ENCODE data around the gene IL13RA1. TPM values are rescaled to one million over a fixed set of nuclear protein-coding genes. Genes with fewer than 3 reads are reported as not detected.
"Not testable (repeated sequence)": the region's sequence is repeated elsewhere in the genome, so short reads cannot be mapped to it uniquely, and the experiment has no call there.

Gene IL13RA1
- total RNA-seq, 1 experiment from 2014 or later = 33.2 TPM

- DNase-seq = no peak
- Mint-ChIP-seq H3K27ac (ENCODE audit: unreplicated experiment) (no peak overlapping the region), H3K9me3 (ENCODE audit: unreplicated experiment) (no peaks in the 10 kb centered on the region), H3K4me3 (ENCODE audit: unreplicated experiment) (no peak overlapping the region), H3K36me3 (ENCODE audit: insufficient read depth, unreplicated experiment) (no peaks in the 10 kb centered on the region), H3K27me3 (ENCODE audit: insufficient read depth, unreplicated experiment) (no peaks in the 10 kb centered on the region), H3K4me1 (ENCODE audit: low read depth, unreplicated experiment) (peaks cover 14% of the 10 kb centered on the region)
- POLR2A ChIA-PET = interaction anchor here (0.6 kb wide), 1 partner anchor 93 kb away, joined by 6 read pairs; no protein-coding TSS in a partner anchor
- intact Hi-C loops (cut with micrococcal nuclease; ENCODE audit: unreplicated experiment) = no loop called here
- CTCF ChIA-PET = no interaction called here
- no peak for TF ChIP-seq CTCF (IDR thresholded peaks at IDR 0.05; ENCODE audit: insufficient read depth in 1 of 2, low read depth in 1 of 2, low read length in 1 of 2, severe bottlenecking in 1 of 2, unreplicated experiment in 1 of 2)
- Histone ChIP-seq H3K27me3 (replicated peaks; ENCODE audit: control insufficient read depth, insufficient read depth, low read length) (no peaks in the 10 kb centered on the region), H3K36me3 (ENCODE audit: control insufficient read depth, insufficient read depth, low read length) (no peaks in the 10 kb centered on the region), H3K9me3 (no peaks in the 10 kb centered on the region), H3K4me3 (ENCODE audit: low read depth, low read length) (no peak overlapping the region), H3K4me1 (peaks cover 8% of the 10 kb centered on the region)
- no TSS peak for BruUV-seq (replicated peaks)
These were observed 3.3 kb downstream of the IL13RA1 start for GRCh38 chrX:118730500-118731247.

- H3K36me3 Mint-ChIP-seq (ENCODE audit: insufficient read depth, unreplicated experiment); intact Hi-C loops (cut with micrococcal nuclease; ENCODE audit: unreplicated experiment); DNase-seq; BruUV-seq (replicated peaks); CTCF ChIA-PET; H3K9me3 ChIP-seq; H3K9me3 Mint-ChIP-seq (ENCODE audit: unreplicated experiment); H3K4me3 ChIP-seq (ENCODE audit: low read depth, low read length); H3K27me3 ChIP-seq (replicated peaks; ENCODE audit: control insufficient read depth, insufficient read depth, low read length); H3K27ac Mint-ChIP-seq (ENCODE audit: unreplicated experiment); H3K4me3 Mint-ChIP-seq (ENCODE audit: unreplicated experiment); H3K27me3 Mint-ChIP-seq (ENCODE audit: insufficient read depth, unreplicated experiment); POLR2A ChIA-PET; H3K4me1 ChIP-seq; H3K36me3 ChIP-seq (ENCODE audit: control insufficient read depth, insufficient read depth, low read length); H3K4me1 Mint-ChIP-seq (ENCODE audit: low read depth, unreplicated experiment): not testable (repeated sequence)
These were observed 5.1 kb downstream of the IL13RA1 start for GRCh38 chrX:118732551-118732950.

GRCh38 chrX:118734909-118735308, 7.5 kb downstream of the IL13RA1 start:
- H3K9me3 ChIP-seq = no peaks in the 10 kb centered on the region
- intact Hi-C loops (cut with micrococcal nuclease; ENCODE audit: unreplicated experiment) = no loop called here
- H3K4me3 ChIP-seq (ENCODE audit: low read depth, low read length) = no peak overlapping the region
- POLR2A ChIA-PET = no interaction called here
- H3K36me3 Mint-ChIP-seq (ENCODE audit: insufficient read depth, unreplicated experiment) = no peaks in the 10 kb centered on the region
- no peaks in the 10 kb centered on the region for H3K4me1 ChIP-seq
- H3K27ac Mint-ChIP-seq (ENCODE audit: unreplicated experiment) = no peak overlapping the region
- no TSS peak for BruUV-seq (replicated peaks)
- H3K4me1 Mint-ChIP-seq (ENCODE audit: low read depth, unreplicated experiment) = no peaks in the 10 kb centered on the region
- H3K36me3 ChIP-seq (ENCODE audit: control insufficient read depth, insufficient read depth, low read length) = no peaks in the 10 kb centered on the region
- H3K27me3 ChIP-seq (replicated peaks; ENCODE audit: control insufficient read depth, insufficient read depth, low read length) = no peaks in the 10 kb centered on the region
- CTCF ChIA-PET = no interaction called here
- H3K9me3 Mint-ChIP-seq (ENCODE audit: unreplicated experiment) = peaks cover 9% of the 10 kb centered on the region
- H3K4me3 Mint-ChIP-seq (ENCODE audit: unreplicated experiment) = no peak overlapping the region
- DNase-seq = no peak
- no peaks in the 10 kb centered on the region for H3K27me3 Mint-ChIP-seq (ENCODE audit: insufficient read depth, unreplicated experiment)
- no peak for TF ChIP-seq CTCF (IDR thresholded peaks at IDR 0.05; ENCODE audit: insufficient read depth in 1 of 2, low read depth in 1 of 2, low read length in 1 of 2, severe bottlenecking in 1 of 2, unreplicated experiment in 1 of 2)
